SKM-1 treated with dmso at 0.1 percent for 144 hours (cell line): ENCODE data around the gene SEC61A1.

Experiments used
- DNase-seq: peaks from one replicate; lab custom pipeline; 2025; ENCODE audit not compliant: unreplicated experiment; lab: John Stamatoyannopoulos, UW

Gene SEC61A1

DNA sequence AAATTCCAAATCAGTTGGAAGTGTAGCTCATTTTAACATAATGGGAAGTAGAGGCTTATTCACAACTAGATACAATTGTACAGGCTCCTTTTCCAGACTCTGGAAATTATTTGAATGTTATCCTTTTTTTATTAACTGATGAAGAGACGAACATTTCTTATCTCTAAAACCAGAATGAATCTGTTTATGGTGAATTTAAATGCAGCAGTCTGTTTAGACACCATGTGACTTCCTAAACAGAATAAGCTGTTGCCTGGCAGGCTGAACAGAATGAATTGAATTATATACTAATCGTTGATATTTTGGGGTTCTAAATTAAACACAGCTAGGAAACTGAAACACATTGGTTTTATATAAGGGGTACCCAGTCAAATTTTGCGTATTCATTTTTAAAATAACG lies 4.0 kb downstream of the SEC61A1 start:
- no peak for DNase-seq

DNA sequence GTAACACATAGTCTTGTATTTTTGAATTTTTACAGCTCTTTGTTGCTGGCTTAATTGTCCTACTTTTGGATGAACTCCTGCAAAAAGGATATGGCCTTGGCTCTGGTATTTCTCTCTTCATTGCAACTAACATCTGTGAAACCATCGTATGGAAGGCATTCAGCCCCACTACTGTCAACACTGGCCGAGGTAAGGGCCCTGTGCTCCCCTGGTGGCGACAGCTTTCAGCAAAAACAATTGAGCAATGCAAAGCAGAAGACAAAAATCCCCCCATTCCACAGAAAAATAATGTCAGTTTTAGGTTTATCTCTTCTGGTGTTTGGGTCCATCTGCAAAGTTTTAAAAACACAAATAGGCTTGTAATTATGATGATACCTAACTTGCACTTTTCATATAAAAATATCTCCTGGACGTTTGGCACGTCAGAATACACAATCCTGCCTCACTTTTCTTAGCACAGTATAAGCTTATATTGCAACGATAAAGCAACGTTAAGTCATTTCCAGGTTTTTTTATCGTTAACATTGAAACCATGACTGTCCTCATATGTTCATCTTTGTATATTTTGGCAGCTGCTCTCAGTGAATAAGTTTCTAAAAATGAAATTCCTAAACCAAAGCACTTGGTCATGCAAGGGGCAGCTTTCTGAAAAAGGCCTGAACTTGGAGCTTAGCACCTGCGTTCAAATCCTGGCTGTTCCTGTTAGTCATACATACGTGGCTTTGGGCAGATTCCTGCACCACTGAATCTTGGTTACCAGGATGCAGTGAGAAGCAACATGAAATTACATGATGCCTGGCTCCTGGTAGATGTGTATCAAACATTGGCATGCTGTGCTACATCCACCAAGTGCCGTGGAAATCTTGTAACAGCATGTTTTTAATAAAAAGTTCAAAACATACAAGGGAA lies 8.5 kb downstream of the SEC61A1 start:
- no peak for DNase-seq

GRCh38 chr3:128062033-128062745 lies 10.0 kb downstream of the SEC61A1 start:
- no peak for DNase-seq

GRCh38 chr3:128063865-128064264 lies 11.6 kb downstream of the SEC61A1 start:
- DNase-seq: no peak

DNA sequence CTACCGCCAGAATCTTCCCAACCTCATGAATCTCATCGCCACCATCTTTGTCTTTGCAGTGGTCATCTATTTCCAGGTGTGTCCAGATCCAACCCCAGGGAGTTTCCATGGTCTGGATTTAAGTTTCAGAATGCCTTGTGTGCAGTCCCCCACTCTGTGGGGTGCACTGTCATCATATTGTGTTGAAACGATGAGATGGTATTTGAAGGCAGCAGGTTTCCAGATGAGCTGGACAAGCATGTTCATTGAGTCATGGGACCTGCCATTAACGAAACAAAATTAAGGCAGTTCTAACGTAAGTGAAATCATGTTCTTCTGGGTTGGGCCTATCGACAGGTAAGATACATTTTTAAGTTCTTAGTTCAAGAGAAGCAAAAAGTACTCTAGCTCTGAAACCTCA lies 12.7 kb downstream of the SEC61A1 start:
- DNase-seq: no peak

GRCh38 chr3:128066114-128066513 lies 13.9 kb downstream of the SEC61A1 start:
- DNase-seq: no peak

DNA sequence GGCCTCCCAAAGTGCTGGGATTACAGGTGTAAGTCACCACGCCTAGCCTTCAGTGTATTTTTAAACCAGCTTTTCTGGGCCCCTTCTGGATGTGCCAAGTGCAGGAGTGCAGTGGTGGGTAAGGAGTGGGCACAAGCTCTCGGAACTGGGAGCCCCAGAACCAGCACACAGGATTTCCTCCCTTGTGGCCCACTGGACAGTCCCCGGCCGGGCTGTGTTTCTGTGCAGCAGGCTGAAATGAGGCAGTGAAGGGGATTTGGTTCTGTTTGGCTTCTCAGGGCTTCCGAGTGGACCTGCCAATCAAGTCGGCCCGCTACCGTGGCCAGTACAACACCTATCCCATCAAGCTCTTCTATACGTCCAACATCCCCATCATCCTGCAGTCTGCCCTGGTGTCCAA lies 14.4 kb downstream of the SEC61A1 start:
- DNase-seq: no peak

DNA sequence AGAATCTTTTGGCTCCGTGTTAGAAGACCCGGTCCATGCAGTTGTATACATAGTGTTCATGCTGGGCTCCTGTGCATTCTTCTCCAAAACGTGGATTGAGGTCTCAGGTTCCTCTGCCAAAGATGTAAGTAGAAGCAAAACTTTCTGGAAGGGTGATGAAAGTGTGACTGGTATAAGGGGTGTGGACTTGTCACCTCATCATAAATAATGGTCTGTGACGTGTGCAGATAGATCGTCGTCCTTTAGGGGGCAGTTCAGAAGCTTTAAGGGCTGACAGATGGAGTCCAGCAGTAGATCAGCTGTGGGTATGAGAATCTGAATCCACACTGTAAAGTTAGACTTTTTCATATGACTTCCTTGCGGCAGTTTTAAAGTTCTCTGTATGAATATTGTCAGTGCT lies 15.3 kb downstream of the SEC61A1 start:
- DNase-seq: no peak

GRCh38 chr3:128068156-128068620 lies 16.0 kb downstream of the SEC61A1 start:
- DNase-seq: peak; percentile 47

- DNase-seq: no peak
Observed at GRCh38 chr3:128069271-128069670, 17.0 kb downstream of the SEC61A1 start.

DNA sequence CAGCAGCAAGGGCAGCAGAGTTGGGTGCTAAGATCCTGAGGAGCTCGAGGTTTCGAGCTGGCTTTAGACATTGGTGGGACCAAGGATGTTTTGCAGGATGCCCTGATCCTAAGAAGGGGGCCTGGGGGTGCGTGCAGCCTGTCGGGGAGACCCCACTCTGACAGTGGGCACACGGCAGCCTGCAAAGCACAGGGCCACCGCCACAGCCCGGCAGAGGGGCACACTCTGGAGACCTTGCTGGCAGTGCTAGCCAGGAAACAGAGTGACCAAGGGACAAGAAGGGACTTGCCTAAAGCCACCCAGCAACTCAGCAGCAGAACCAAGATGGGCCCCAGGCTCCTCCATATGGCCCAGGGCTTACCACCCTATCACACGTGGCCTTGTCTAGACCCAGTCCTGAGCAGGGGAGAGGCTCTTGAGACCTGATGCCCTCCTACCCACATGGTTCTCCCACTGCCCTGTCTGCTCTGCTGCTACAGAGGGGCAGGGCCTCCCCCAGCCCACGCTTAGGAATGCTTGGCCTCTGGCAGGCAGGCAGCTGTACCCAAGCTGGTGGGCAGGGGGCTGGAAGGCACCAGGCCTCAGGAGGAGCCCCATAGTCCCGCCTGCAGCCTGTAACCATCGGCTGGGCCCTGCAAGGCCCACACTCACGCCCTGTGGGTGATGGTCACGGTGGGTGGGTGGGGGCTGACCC lies 18.8 kb downstream of the SEC61A1 start:
- DNase-seq: no peak

- DNase-seq: no peak
Observed at GRCh38 chr3:128071771-128072453, 19.7 kb downstream of the SEC61A1 start.

DNA sequence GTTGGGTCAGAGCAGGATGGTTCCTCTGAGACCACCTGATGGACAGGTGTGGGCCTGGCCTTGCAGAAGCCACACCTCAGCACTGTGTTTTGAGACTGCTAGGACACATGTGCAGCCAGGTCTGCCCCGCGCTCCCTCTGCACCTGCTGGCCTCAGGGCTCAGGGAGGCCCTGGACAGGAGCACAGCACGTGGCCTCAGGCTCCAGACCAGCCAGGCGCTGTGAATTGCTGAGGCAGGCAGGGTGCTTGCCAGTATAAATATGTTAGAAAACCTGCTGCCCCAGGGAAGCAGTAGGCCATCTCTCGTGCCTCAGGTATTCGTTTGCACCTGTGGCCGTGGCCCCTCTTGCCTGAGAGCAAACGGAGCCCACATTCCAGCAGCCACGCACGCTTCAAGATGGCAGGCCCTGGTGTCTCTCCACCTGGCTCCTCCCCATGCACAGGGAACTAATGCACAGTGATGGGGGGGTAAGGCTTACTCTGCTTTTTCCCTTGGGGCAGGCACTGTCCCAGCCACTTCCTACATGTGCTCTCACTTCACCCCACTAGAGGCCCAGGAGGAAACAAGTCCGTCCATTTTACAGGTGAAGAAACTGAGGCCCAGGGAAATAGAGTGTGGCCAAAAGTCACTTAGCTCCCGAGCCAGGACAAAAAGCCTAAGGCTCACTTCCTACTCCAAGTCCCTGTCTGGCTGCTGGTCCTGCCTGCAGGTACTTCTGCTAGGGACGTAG lies 20.4 kb downstream of the SEC61A1 start:
- no peak for DNase-seq

DNA sequence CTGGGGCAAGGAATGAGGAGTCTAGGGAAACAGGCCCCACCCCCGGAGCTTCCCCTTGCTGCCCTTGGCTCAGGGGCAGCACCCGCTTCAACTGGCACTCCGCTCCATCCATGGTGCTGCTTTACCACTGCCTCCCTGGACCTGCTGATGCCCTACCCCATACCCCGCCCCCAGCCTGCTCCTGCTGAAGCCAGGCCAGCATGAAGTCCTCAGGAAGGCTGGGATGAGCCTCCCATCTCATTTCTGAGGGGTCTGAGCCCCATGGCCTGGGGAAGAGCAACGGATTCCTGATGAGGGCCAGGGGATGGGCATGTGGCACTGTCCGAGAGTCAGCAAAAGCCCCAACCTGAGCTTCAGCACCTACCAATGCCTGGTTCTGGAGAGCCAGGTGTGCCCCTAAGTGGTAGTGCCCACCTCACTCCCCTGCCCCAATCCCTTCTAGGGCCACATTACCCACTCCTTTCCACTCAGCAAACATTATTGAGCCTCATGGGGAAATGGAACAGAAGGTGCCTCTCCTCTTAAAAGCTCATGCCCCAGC lies 21.0 kb downstream of the SEC61A1 start:
- no peak for DNase-seq

DNA sequence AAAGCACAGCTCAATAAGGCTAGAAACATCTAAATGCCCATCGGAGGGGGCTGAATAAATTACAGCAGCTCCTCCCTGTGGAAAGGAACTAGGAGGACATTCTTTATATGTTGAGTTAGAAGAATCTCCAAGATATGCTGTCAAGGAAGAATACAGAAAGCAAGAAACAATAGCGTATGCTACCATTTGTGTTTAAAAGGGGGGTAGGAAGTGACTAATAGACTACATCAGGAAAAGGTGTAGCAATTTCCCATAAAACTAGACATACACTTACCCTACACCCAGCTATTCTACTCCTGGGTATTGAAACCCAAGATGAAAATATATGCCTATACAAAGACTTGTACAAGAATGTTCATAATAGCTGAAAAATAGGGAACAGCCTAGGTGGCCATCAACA lies 21.6 kb downstream of the SEC61A1 start:
- DNase-seq: no peak

DNA sequence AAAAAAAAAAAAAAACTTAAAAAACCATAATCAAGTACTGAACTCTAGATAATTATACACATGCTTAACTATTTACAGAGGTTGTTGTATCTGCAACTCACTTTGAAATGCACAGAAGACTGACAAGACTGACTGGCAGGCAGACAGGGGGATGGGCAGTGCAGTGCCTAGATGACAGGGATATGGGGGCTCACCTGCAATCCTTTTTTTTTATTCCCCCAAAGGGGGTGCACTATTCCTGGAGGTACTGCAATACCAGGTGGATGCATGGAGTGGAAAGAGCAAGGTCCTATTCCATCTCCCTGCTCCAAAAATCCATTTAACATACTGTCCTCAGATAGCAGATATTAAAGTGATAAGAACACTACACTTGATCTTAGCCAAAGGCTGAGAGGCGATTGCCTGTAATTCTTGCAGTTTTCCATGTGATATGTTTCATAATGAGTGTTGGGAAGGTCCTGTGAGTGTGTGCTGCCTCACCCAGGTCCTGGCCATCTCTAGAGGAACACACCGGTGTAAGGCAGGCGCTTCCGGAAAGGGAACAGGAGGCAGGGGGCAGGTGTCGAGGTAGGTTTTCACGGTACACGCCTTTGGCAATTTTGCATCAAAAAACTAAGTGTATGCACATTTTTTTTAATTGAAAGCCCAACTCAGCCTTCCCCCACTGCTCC lies 22.7 kb downstream of the SEC61A1 start:
- DNase-seq: no peak

GRCh38 chr3:128075522-128076482 lies 23.6 kb downstream of the SEC61A1 start:
- DNase-seq: no peak

- DNase-seq: no peak
Observed at GRCh38 chr3:128076483-128077201, 24.4 kb downstream of the SEC61A1 start.
